K562 (cell line): ENCODE results near the gene CLK3. TPM values are rescaled to one million over a fixed set of nuclear protein-coding genes. Genes with fewer than 3 reads are reported as not detected.

Source experiments
- BMI1 ChIP-seq: fragments of 150-350 bp; IDR thresholded peaks from 2 replicates; pipeline ENCODE4 v1.6.1; 2014; ENCODE audit warnings: low read length
- BRCA1 ChIP-seq, 2 experiments: fragments of 450-650 bp in 1 of 2; sonication (generic) in 1 of 2; formaldehyde crosslinking in 1 of 2; IDR thresholded peaks; 2 replicates each; pipeline versions ENCODE4 v1.5.0 to v1.6.1; 2017 to 2020; ENCODE audit warnings: mild to moderate bottlenecking in 1 of 2, missing genetic modification reagents in 1 of 2
- CHAMP1 ChIP-seq: fragments of 450-650 bp; IDR thresholded peaks from 2 replicates; pipeline ENCODE4 v1.6.1; 2016; ENCODE audit warnings: mild to moderate bottlenecking
- CREBBP ChIP-seq: IDR thresholded peaks from one replicate; pipeline ENCODE4 v1.6.1; 2012; ENCODE audit warnings: low read depth, mild to moderate bottlenecking, control low read depth, inconsistent platforms, low read length
- CSDE1 ChIP-seq, 2 experiments: fragments of 450-650 bp; IDR thresholded peaks; 2 replicates each; pipeline ENCODE4 v1.6.1; 2016; ENCODE audit warnings: mild to moderate bottlenecking in 1 of 2
- CTCF ChIP-seq, 3 experiments: IDR thresholded peaks in 2 of 3; conservative IDR thresholded peaks in 1 of 3; 2 replicates each; pipeline ENCODE4 v1.5.1; 2011 to 2012; ENCODE audit warnings: low read length in 3 of 3, mild to moderate bottlenecking in 3 of 3, control low read depth in 2 of 3, improper control_type of control experiment in 1 of 3, inconsistent platforms in 1 of 3, low read depth in 1 of 3, mixed read lengths in 1 of 3, moderate library complexity in 1 of 3; ENCODE audit not compliant: insufficient read depth in 2 of 3
- DPF2 ChIP-seq: fragments of 450-650 bp; IDR thresholded peaks from 2 replicates; pipeline ENCODE4 v1.6.1; 2016
- GTF2F1 ChIP-seq: IDR thresholded peaks from 2 replicates; pipeline ENCODE4 v1.6.1; 2011; ENCODE audit warnings: low read depth, low read length, improper control_type of control experiment
- HDAC1 ChIP-seq, 2 experiments: fragments of 450-650 bp; IDR thresholded peaks; 2 replicates each; pipeline ENCODE4 v1.6.1; 2016 to 2017; ENCODE audit warnings: inconsistent platforms in 1 of 2, mild to moderate bottlenecking in 1 of 2, moderate library complexity in 1 of 2
- HNRNPUL1 ChIP-seq: fragments of 200-400 bp; formaldehyde crosslinking; IDR thresholded peaks from 2 replicates; pipeline ENCODE4 v1.6.1; 2017; ENCODE audit warnings: low read length
- KDM5B ChIP-seq: fragments of 200-600 bp; sonication (generic); IDR thresholded peaks from 2 replicates; pipeline ENCODE4 v1.6.1; 2012; ENCODE audit warnings: low read depth, mild to moderate bottlenecking, moderate library complexity, low read length, control low read depth, inconsistent platforms; ENCODE audit not compliant: insufficient replicate concordance
- NKRF ChIP-seq: fragments of 450-650 bp; IDR thresholded peaks from 2 replicates; pipeline ENCODE4 v1.6.1; 2016; ENCODE audit warnings: borderline replicate concordance
- RBM14 ChIP-seq: fragments of 200-400 bp; formaldehyde crosslinking; IDR thresholded peaks from 2 replicates; pipeline ENCODE4 v1.6.1; 2018; ENCODE audit warnings: low read depth, mild to moderate bottlenecking, low read length, moderate library complexity, borderline replicate concordance; ENCODE audit not compliant: insufficient read depth
- SMARCA4 ChIP-seq: fragments of 450-650 bp; IDR thresholded peaks from 2 replicates; pipeline ENCODE4 v1.6.1; 2016
- TBP ChIP-seq: optimal IDR thresholded peaks from 2 replicates; pipeline ENCODE3; 2011; ENCODE audit warnings: low read depth, low read length, improper control_type of control experiment
- TOE1 ChIP-seq, 2 experiments: fragments of 450-650 bp in 1 of 2; sonication (generic) in 1 of 2; formaldehyde crosslinking in 1 of 2; IDR thresholded peaks; 2 replicates each; pipeline versions ENCODE4 v1.7.1 to v1.8.0; 2016 to 2022; ENCODE audit warnings: borderline replicate concordance in 2 of 2, mild to moderate bottlenecking in 2 of 2, antibody characterized with exemption in 1 of 2, inconsistent platforms in 1 of 2, low read depth in 1 of 2, missing genetic modification reagents in 1 of 2, moderate library complexity in 1 of 2
- XRCC3 ChIP-seq: fragments of 450-650 bp; IDR thresholded peaks from 2 replicates; pipeline ENCODE4 v1.6.1; 2017; ENCODE audit warnings: mild to moderate bottlenecking, moderate library complexity
- ZBTB17 ChIP-seq: fragments of 450-650 bp; formaldehyde crosslinking; IDR thresholded peaks from 2 replicates; pipeline ENCODE4 v1.4.0; 2020; ENCODE audit warnings: mild to moderate bottlenecking
- ZFP30 ChIP-seq: fragments of 250-450 bp; sonication (Bioruptor Pico); IDR thresholded peaks from 2 replicates; pipeline ENCODE4 v1.8.0; 2022; ENCODE audit warnings: moderate library complexity, mild to moderate bottlenecking, inconsistent platforms, borderline replicate concordance
- ZFX ChIP-seq: sonication (generic); formaldehyde crosslinking; IDR thresholded peaks from 2 replicates; pipeline ENCODE4 v1.8.0; 2022; ENCODE audit warnings: mild to moderate bottlenecking, missing genetic modification reagents, moderate library complexity
- ZNF561 ChIP-seq: fragments of 450-650 bp; formaldehyde crosslinking; conservative IDR thresholded peaks from 2 replicates; pipeline ENCODE4 v1.4.0; 2020; ENCODE audit warnings: mild to moderate bottlenecking, moderate library complexity
- ZNF583 ChIP-seq: fragments of 250-450 bp; sonication (Bioruptor Pico); IDR thresholded peaks from 2 replicates; pipeline ENCODE4 v1.4.0; 2020
- polyA plus RNA-seq, 8 experiments: library from polyadenylated mRNA; depleted of rRNA in 4 of 8; stranded (reverse) in 5 of 8; unstranded in 3 of 8; fragments of >200 nt; fragmentation: Nextera tagmentation in 2 of 8; fragmentation: Illumina TruSeq in 1 of 8; extraction: Ambion mirVana in 2 of 8; extraction: Trizol in 1 of 8; gene quantifications; 2 replicates each; pipeline versions ENCODE4 v1.2.1 to v1.2.3, GENCODE V29; 2011 to 2014; ENCODE audit warnings: inconsistent platforms in 1 of 8, missing spikeins in 1 of 8
- total RNA-seq, 7 experiments: library from RNA; depleted of rRNA in 6 of 7; stranded (reverse); fragments of >200 nt in 6 of 7; fragmentation: Illumina TruSeq in 2 of 7; extraction: Trizol in 2 of 7; gene quantifications; 2 replicates each; pipeline versions ENCODE4 v1.2.1 to v1.2.3, GENCODE V29; 2011 to 2021; ENCODE audit warnings: low replicate concordance in 1 of 7

The CLK3 gene
- total and polyA plus RNA-seq, 9 of the 15 experiments (the other 6 are each of a cell fraction or from before 2014, with no cell fraction given), result 1.2 to 95.2 (median 51.7) TPM

GRCh38 chr15:74642734-74643664, 27.4 kb downstream of the CLK3 start (continued):
- 0 out of 6 replicates have a peak, but pooled peaks of 1 of the 3 experiments have one; percentile 6 for TF ChIP-seq CTCF (IDR thresholded peaks at IDR 0.05 in 2 of 3, conservative IDR thresholded peaks at IDR 0.05 in 1 of 3; ENCODE audit: insufficient read depth in 2 of 3, low read depth in 1 of 3, low read length in 3 of 3)
- no peak for TF ChIP-seq BRCA1 (IDR thresholded peaks at IDR 0.05)
- no peak for TF ChIP-seq BRCA1 (CRISPR knock-in tag; IDR thresholded peaks at IDR 0.05)
- TF ChIP-seq BMI1, result no peak
- no peak for TF ChIP-seq ZFP30 (CRISPR knock-in tag)
- no peak for TF ChIP-seq NKRF
- TF ChIP-seq KDM5B, result no peak
- TF ChIP-seq CHAMP1, result no peak
- peak; percentile 20; the same call in 1 of the 2 replicates for TF ChIP-seq SMARCA4
- TF ChIP-seq GTF2F1, result no peak
- no peak for TF ChIP-seq CSDE1 (IDR thresholded peaks at IDR 0.05)
- TF ChIP-seq TOE1 (IDR thresholded peaks at IDR 0.05; ENCODE audit: borderline replicate concordance), result no peak
- no peak for TF ChIP-seq TOE1 (CRISPR knock-in tag; IDR thresholded peaks at IDR 0.05; ENCODE audit: borderline replicate concordance, low read depth)
- 0 out of 2 replicates have a peak, but pooled peaks have one; percentile 13 for TF ChIP-seq DPF2
- TF ChIP-seq ZNF561 (CRISPR knock-in tag), result no peak
- TF ChIP-seq HNRNPUL1, result no peak
- TF ChIP-seq ZNF583 (CRISPR knock-in tag), result no peak
- TF ChIP-seq HDAC1 (IDR thresholded peaks at IDR 0.05), result no peak
- no peak for TF ChIP-seq ZFX (CRISPR knock-in tag)
- no peak for TF ChIP-seq CREBBP
- peak; percentile 18 for TF ChIP-seq TBP
- TF ChIP-seq XRCC3, result no peak
- TF ChIP-seq RBM14, result no peak
- TF ChIP-seq ZBTB17 (CRISPR knock-in tag), result no peak
